ENCODE data around the gene ARHGEF2.

The ARHGEF2 gene

GRCh38 chr1:155983191-155984024 is 5.1 kb upstream of the ARHGEF2 start:
- peak; percentile 99 for DNase-seq (ENCODE audit: low read depth)
- TF ChIP-seq CTCF (IDR thresholded peaks at IDR 0.05; ENCODE audit: control insufficient read depth, insufficient read depth, low read depth, low read length, missing control alignments): peak; percentile 8
- peak overlapping the region; percentile 84 for H3K4me3 ChIP-seq (ENCODE audit: control insufficient read depth, low read depth, low read length)

DNA sequence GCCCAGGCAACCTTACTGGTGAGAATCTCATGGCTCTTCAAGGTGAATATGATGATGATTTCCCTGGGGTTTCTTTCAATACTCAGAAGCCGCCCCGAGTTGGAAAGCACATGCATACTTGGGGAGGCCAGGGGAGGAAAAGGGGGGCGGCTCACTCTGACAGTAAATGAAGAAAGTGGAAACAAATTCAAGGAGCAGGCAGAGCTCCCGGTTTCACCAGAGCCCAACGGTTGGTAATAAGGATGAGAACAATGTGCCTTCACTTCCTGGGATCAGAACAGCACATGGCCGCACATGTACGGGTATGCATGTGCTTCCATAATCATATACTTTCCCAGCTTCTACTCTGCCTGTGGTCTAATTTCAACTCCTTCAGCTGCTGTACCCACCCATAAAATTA is 3.8 kb upstream of the ARHGEF2 start:
- peak overlapping the region; percentile 84 for H3K4me3 ChIP-seq (ENCODE audit: control insufficient read depth, low read depth, low read length)
- DNase-seq (ENCODE audit: low read depth): no peak
- no peak for TF ChIP-seq CTCF (IDR thresholded peaks at IDR 0.05; ENCODE audit: control insufficient read depth, insufficient read depth, low read depth, low read length, missing control alignments)

- no peak for TF ChIP-seq CTCF (IDR thresholded peaks at IDR 0.05; ENCODE audit: control insufficient read depth, insufficient read depth, low read depth, low read length, missing control alignments)
- peak overlapping the region; percentile 84 for H3K4me3 ChIP-seq (ENCODE audit: control insufficient read depth, low read depth, low read length)
- peak; percentile 65 for DNase-seq (ENCODE audit: low read depth)
These were observed 3.1 kb upstream of the ARHGEF2 start for GRCh38 chr1:155981266-155982088.

GRCh38 chr1:155979597-155980343 is 1.4 kb upstream of the ARHGEF2 start:
- no peak for TF ChIP-seq CTCF (IDR thresholded peaks at IDR 0.05; ENCODE audit: control insufficient read depth, insufficient read depth, low read depth, low read length, missing control alignments)
- peak overlapping the region; percentile 84 for H3K4me3 ChIP-seq (ENCODE audit: control insufficient read depth, low read depth, low read length)
- DNase-seq (ENCODE audit: low read depth): no peak

- H3K4me3 ChIP-seq (ENCODE audit: control insufficient read depth, low read depth, low read length): peak overlapping the region; percentile 84
- TF ChIP-seq CTCF (IDR thresholded peaks at IDR 0.05; ENCODE audit: control insufficient read depth, insufficient read depth, low read depth, low read length, missing control alignments): no peak
- DNase-seq (ENCODE audit: low read depth): no peak
These were observed 654 bp upstream of the ARHGEF2 start for GRCh38 chr1:155978973-155979429.

- no peak for DNase-seq (ENCODE audit: low read depth)
- peak overlapping the region; percentile 84 for H3K4me3 ChIP-seq (ENCODE audit: control insufficient read depth, low read depth, low read length)
- TF ChIP-seq CTCF (IDR thresholded peaks at IDR 0.05; ENCODE audit: control insufficient read depth, insufficient read depth, low read depth, low read length, missing control alignments): no peak
These were observed 540 bp downstream of the ARHGEF2 start for GRCh38 chr1:155977690-155978324.

Data from AG09309 (cell line).